IMR-90 (cell line): ENCODE data around the gene TRIO. TPM values are rescaled to one million over a fixed set of nuclear protein-coding genes. Genes with fewer than 3 reads are reported as not detected.

ENCODE experiments used
- ATAC-seq: fragments of 200-7000 bp; cut with Tn5 transposase; 2 replicates; pipeline ENCODE4 v1.9.1; 2020; ENCODE audit warnings: low read depth, mild to moderate bottlenecking, moderate library complexity
- BruUV-seq: library from RNA; stranded (reverse); fragments of 400-500 nt; replicated peaks from 2 replicates; lab custom pipeline; 2021; lab: Mats Ljungman, UMichigan
- CTCF ChIA-PET: fragments of 300-600 bp; formaldehyde crosslinking; extraction: SDS; loops from one replicate; lab custom pipeline; 2021; ENCODE audit warnings: antibody characterized with exemption; lab: Yijun Ruan, JAX
- POLR2A ChIA-PET: fragments of 300-600 bp; sonication (Branson Sonifier 250); formaldehyde crosslinking; loops from one replicate; lab custom pipeline; 2022; ENCODE audit warnings: antibody characterized with exemption; ENCODE audit not compliant: unreplicated experiment; lab: Charles Lee
- DNase-seq: peaks from one replicate; pipeline ENCODE4 v3.0.0; 2013
- H2AFZ ChIP-seq: replicated peaks from 2 replicates; pipeline ENCODE3; 2013; ENCODE audit warnings: low read length, mild to moderate bottlenecking; ENCODE audit not compliant: poor library complexity
- H2AK5ac ChIP-seq: 2 replicates; pipeline ENCODE4 v1.6.1; 2013; ENCODE audit warnings: low read depth, low read length, inconsistent platforms
- H2AK9ac ChIP-seq: replicated peaks from 2 replicates; pipeline ENCODE3; 2013; ENCODE audit warnings: mild to moderate bottlenecking, low read depth, low read length, moderate library complexity; ENCODE audit not compliant: poor library complexity
- H2BK120ac ChIP-seq: 2 replicates; pipeline ENCODE4 v1.6.1; 2013; ENCODE audit warnings: low read depth, low read length, inconsistent platforms
- H2BK15ac ChIP-seq: 3 replicates; pipeline ENCODE4 v1.6.1; 2013; ENCODE audit warnings: low read depth, low read length, inconsistent platforms
- H2BK20ac ChIP-seq: 2 replicates; pipeline ENCODE4 v1.6.1; 2013; ENCODE audit warnings: low read depth, mild to moderate bottlenecking, inconsistent platforms, low read length, moderate library complexity
- H2BK5ac ChIP-seq: 2 replicates; pipeline ENCODE4 v1.6.1; 2013; ENCODE audit warnings: mild to moderate bottlenecking, low read depth, low read length, inconsistent platforms; ENCODE audit not compliant: poor library complexity, severe bottlenecking
- H3K14ac ChIP-seq: replicated peaks from 2 replicates; pipeline ENCODE4 v1.6.1; 2013; ENCODE audit warnings: low read depth, low read length, inconsistent platforms
- H3K18ac ChIP-seq: 2 replicates; pipeline ENCODE4 v1.6.1; 2013; ENCODE audit warnings: low read depth, low read length, control low read depth
- H3K23ac ChIP-seq: 2 replicates; pipeline ENCODE4 v1.6.1; 2013; ENCODE audit warnings: low read depth, low read length, inconsistent platforms
- H3K27ac ChIP-seq: 2 replicates; pipeline ENCODE4 v1.5.1; 2013; ENCODE audit warnings: mild to moderate bottlenecking, control low read depth, low read length; ENCODE audit not compliant: insufficient read depth
- H3K27me3 ChIP-seq: 2 replicates; pipeline ENCODE4 v1.6.1; 2013; ENCODE audit warnings: low read length; ENCODE audit not compliant: control insufficient read depth, insufficient read depth
- H3K36me3 ChIP-seq: 2 replicates; pipeline ENCODE4 v1.6.1; 2013; ENCODE audit warnings: low read length, mixed read lengths; ENCODE audit not compliant: control insufficient read depth, insufficient read depth
- H3K4ac ChIP-seq: 2 replicates; pipeline ENCODE4 v1.6.1; 2013; ENCODE audit warnings: low read depth, low read length, inconsistent platforms
- H3K4me1 ChIP-seq: 2 replicates; pipeline ENCODE4 v1.6.1; 2013; ENCODE audit warnings: low read length, mixed read lengths; ENCODE audit not compliant: control insufficient read depth, insufficient read depth
- H3K4me2 ChIP-seq: 2 replicates; pipeline ENCODE4 v1.6.1; 2013; ENCODE audit warnings: low read depth, mild to moderate bottlenecking, control low read depth, low read length, moderate library complexity
- H3K4me3 ChIP-seq: 2 replicates; pipeline ENCODE4 v1.5.1; 2013; ENCODE audit warnings: low read depth, mild to moderate bottlenecking, control low read depth, low read length, moderate library complexity; ENCODE audit not compliant: insufficient read depth
- H3K56ac ChIP-seq: 2 replicates; pipeline ENCODE4 v1.6.1; 2013; ENCODE audit warnings: low read length, inconsistent platforms; ENCODE audit not compliant: insufficient read depth; ENCODE audit errors: extremely low read depth
- H3K79me1 ChIP-seq, 2 experiments: 2 replicates each; pipeline ENCODE4 v1.6.1; 2013; ENCODE audit warnings: low read length in 2 of 2, inconsistent platforms in 1 of 2, low read depth in 1 of 2
- H3K9ac ChIP-seq: 2 replicates; pipeline ENCODE4 v1.6.1; 2013; ENCODE audit warnings: low read depth, low read length, control low read depth
- H3K9me1 ChIP-seq: 2 replicates; pipeline ENCODE4 v1.6.1; 2013; ENCODE audit warnings: low read length, inconsistent platforms; ENCODE audit not compliant: insufficient read depth
- H3K9me3 ChIP-seq: 2 replicates; pipeline ENCODE4 v1.6.1; 2013; ENCODE audit warnings: low read length; ENCODE audit not compliant: control insufficient read depth, insufficient read depth
- H4K20me1 ChIP-seq: 2 replicates; pipeline ENCODE4 v1.6.1; 2013; ENCODE audit warnings: low read length, inconsistent platforms; ENCODE audit not compliant: insufficient read depth
- H4K5ac ChIP-seq: 2 replicates; pipeline ENCODE4 v1.6.1; 2013; ENCODE audit warnings: mild to moderate bottlenecking, low read depth, low read length, control low read depth
- H4K8ac ChIP-seq, 2 experiments: 2 replicates each; pipeline ENCODE4 v1.6.1; 2013; ENCODE audit warnings: low read depth in 2 of 2, low read length in 2 of 2, control low read depth in 1 of 2, inconsistent platforms in 1 of 2
- H4K91ac ChIP-seq: 2 replicates; pipeline ENCODE4 v1.6.1; 2013; ENCODE audit warnings: low read depth, low read length, inconsistent platforms; ENCODE audit not compliant: insufficient read depth
- CHD1 ChIP-seq: IDR thresholded peaks from 2 replicates; pipeline ENCODE4 v1.6.1; 2012; ENCODE audit warnings: low read depth, low read length, improper control_type of control experiment
- FOS ChIP-seq: fragments of 150-350 bp; IDR thresholded peaks from 2 replicates; pipeline ENCODE4 v1.6.1; 2016; ENCODE audit warnings: low read depth, low read length
- NFE2L2 ChIP-seq: fragments of 150-350 bp; IDR thresholded peaks from 2 replicates; pipeline ENCODE4 v1.6.1; 2016; ENCODE audit warnings: low read depth, mild to moderate bottlenecking, low read length
- WGBS, 2 experiments: methylation state at CpG; one replicate each; pipeline versions ENCODE4 v1.1.5 to v1.1.7; 2013; ENCODE audit warnings: missing lambda C conversion rate in 2 of 2; ENCODE audit not compliant: insufficient read length in 1 of 2; ENCODE audit errors: extremely low coverage in 2 of 2; 5-methylcytosine and 5-hydroxymethylcytosine counted together
- dilution Hi-C: fragments of 300-500 bp; cut with HindIII; formaldehyde crosslinking; loops from one replicate; pipeline ENCODE4 v1.14.3; 2018; ENCODE audit warnings: low sequenced_read_pairs; ENCODE audit not compliant: unreplicated experiment
- in situ Hi-C: fragments of 300-500 bp; cut with MboI; formaldehyde crosslinking; loops from 3 replicates; pipeline ENCODE4 v1.14.3; 2019; ENCODE audit warnings: low sequenced_read_pairs, inconsistent platforms, mixed read lengths
- intact Hi-C: fragments of 100-400 bp; cut with micrococcal nuclease; formaldehyde crosslinking; loops from 2 replicates; pipeline ENCODE4 v1.10.0; 2022
- polyA plus RNA-seq, 3 experiments: library from polyadenylated mRNA; depleted of rRNA; stranded (reverse); fragments of >200 nt; gene quantifications; 2 replicates each; pipeline ENCODE4 v1.2.3, GENCODE V29; 2012; ENCODE audit warnings: low replicate concordance in 1 of 3
- total RNA-seq: library from RNA; depleted of rRNA; stranded (reverse); fragments of >200 nt; gene quantifications from 2 replicates; pipeline ENCODE4 v1.2.3, GENCODE V29; 2012

Gene TRIO
- total and polyA plus RNA-seq, 2 of the 4 experiments (the other 2 are of a cell fraction) = 206 to 522 TPM

GRCh38 chr5:14239951-14240350, 96.8 kb downstream of the TRIO start:
- H3K14ac ChIP-seq = peak overlapping the region; percentile 56; the same call in 1 of the 2 replicates
- H2BK15ac ChIP-seq = peak overlapping the region; percentile 39; the same call in 1 of the 3 replicates
- no TSS peak for BruUV-seq
- dilution Hi-C loops (no loop called here), intact Hi-C loops (no loop called here), in situ Hi-C loops (no loop called here)
- peak overlapping the region; percentile 64; the same call in 1 of the 2 replicates for H3K4me2 ChIP-seq
- no peak overlapping the region for H3K4me3 ChIP-seq
- H3K4me1 ChIP-seq = peaks cover 37% of the 10 kb centered on the region
- DNase-seq (no peak), ATAC-seq (peak; percentile 18; the same call in 1 of the 2 replicates)
- no peak overlapping the region; the same call in 1 of the 2 replicates for H2BK20ac ChIP-seq
- H2BK120ac ChIP-seq = peak overlapping the region; percentile 42
- H3K9me3 ChIP-seq = no peaks in the 10 kb centered on the region
- H4K5ac ChIP-seq = no peak overlapping the region
- no peak for TF ChIP-seq CHD1
- no peak for TF ChIP-seq NFE2L2
- no peak for TF ChIP-seq FOS
- H3K9ac ChIP-seq = peak overlapping the region; percentile 59; the same call in 1 of the 2 replicates
- peak overlapping the region; percentile 73; the same call in 1 of the 2 replicates for H4K91ac ChIP-seq
- H3K23ac ChIP-seq = peak overlapping the region; percentile 82
- peak overlapping the region; percentile 33; the same call in 1 of the 2 replicates for H3K18ac ChIP-seq
- POLR2A ChIA-PET = no interaction called here
- H3K79me1 ChIP-seq = peaks cover 3 to 34% of the 10 kb centered on the region in 2 experiments; a peak in 3 of 4 replicates
- peak overlapping the region; percentile 56; the same call in 1 of the 2 replicates for H3K4ac ChIP-seq
- peak overlapping the region; percentile 46 to 49; a peak in 3 of 4 replicates for H4K8ac ChIP-seq
- no peak overlapping the region for H2AK9ac ChIP-seq
- peaks cover 13% of the 10 kb centered on the region for H3K36me3 ChIP-seq
- peak overlapping the region; percentile 82 for H2BK5ac ChIP-seq
- H3K27ac ChIP-seq = peak overlapping the region; percentile 64; the same call in 1 of the 2 replicates
- WGBS, 2 experiments = no CpG with 5 or more reads among the region's 2 CpGs
- H4K20me1 ChIP-seq = peaks cover 97% of the 10 kb centered on the region
- peak overlapping the region; percentile 55; the same call in 1 of the 2 replicates for H3K56ac ChIP-seq
- no peak overlapping the region for H2AK5ac ChIP-seq
- peaks cover 38% of the 10 kb centered on the region for H3K9me1 ChIP-seq
- CTCF ChIA-PET = no interaction called here
- H3K27me3 ChIP-seq = no peaks in the 10 kb centered on the region
- H2AFZ ChIP-seq = no peak overlapping the region
